Mesenchymal stem cell (in vitro differentiated cells and primary cell): Measurements from ENCODE around the gene NEDD9.

Experiments
- DNase-seq: peaks from one replicate; pipeline ENCODE4 v3.0.0-alpha.2; 2013
- H2AFZ ChIP-seq: one replicate; pipeline ENCODE4 v1.6.1; 2013; ENCODE audit warnings: low read depth, mild to moderate bottlenecking, control low read depth, inconsistent platforms, low read length, moderate library complexity
- H2AK5ac ChIP-seq: 2 replicates; pipeline ENCODE4 v1.6.1; 2013; ENCODE audit warnings: low read length, moderate library complexity, mild to moderate bottlenecking, inconsistent platforms; ENCODE audit not compliant: severe bottlenecking
- H2BK120ac ChIP-seq: one replicate; pipeline ENCODE4 v1.6.1; 2013; ENCODE audit warnings: low read depth, mild to moderate bottlenecking, inconsistent platforms, low read length, moderate library complexity
- H2BK12ac ChIP-seq, 2 experiments: one replicate each; pipeline ENCODE4 v1.6.1; 2013; ENCODE audit warnings: inconsistent platforms in 2 of 2, low read length in 2 of 2, mild to moderate bottlenecking in 2 of 2, moderate library complexity in 2 of 2, control low read depth in 1 of 2
- H2BK15ac ChIP-seq: one replicate; pipeline ENCODE4 v1.6.1; 2013; ENCODE audit warnings: mild to moderate bottlenecking, low read depth, inconsistent platforms; ENCODE audit not compliant: poor library complexity, severe bottlenecking
- H2BK5ac ChIP-seq: 2 replicates; pipeline ENCODE4 v1.6.1; 2013; ENCODE audit warnings: low read depth, mild to moderate bottlenecking, low read length, control low read depth, inconsistent platforms; ENCODE audit not compliant: poor library complexity, severe bottlenecking
- H3K14ac ChIP-seq, 2 experiments: one replicate each; pipeline ENCODE4 v1.6.1; 2013; ENCODE audit warnings: inconsistent platforms in 2 of 2, low read length in 2 of 2, control low read depth in 1 of 2, mild to moderate bottlenecking in 1 of 2, moderate library complexity in 1 of 2
- H3K18ac ChIP-seq, 2 experiments: one replicate each; pipeline ENCODE4 v1.6.1; 2013; ENCODE audit warnings: inconsistent platforms in 2 of 2, low read length in 2 of 2, control low read depth in 1 of 2, low read depth in 1 of 2, mild to moderate bottlenecking in 1 of 2
- H3K23ac ChIP-seq, 2 experiments: one replicate each; pipeline ENCODE4 v1.6.1; 2013; ENCODE audit warnings: inconsistent platforms in 2 of 2, low read length in 2 of 2, mild to moderate bottlenecking in 2 of 2, moderate library complexity in 2 of 2, control low read depth in 1 of 2
- H3K27ac ChIP-seq: 2 replicates; pipeline ENCODE4 v1.5.1; 2013; ENCODE audit warnings: mild to moderate bottlenecking, moderate library complexity, low read length, control low read depth, inconsistent platforms; ENCODE audit not compliant: poor library complexity, severe bottlenecking
- H3K27me3 ChIP-seq, 2 experiments: 2 replicates each; pipeline versions ENCODE4 v1.6.1 to v1.7.0; 2013; ENCODE audit warnings: low read length in 2 of 2, mild to moderate bottlenecking in 2 of 2, moderate library complexity in 2 of 2, control low read depth in 1 of 2, inconsistent platforms in 1 of 2; ENCODE audit not compliant: control insufficient read depth in 1 of 2, insufficient read depth in 1 of 2
- H3K36me3 ChIP-seq, 2 experiments: 2 replicates each; pipeline versions ENCODE4 v1.6.1 to v1.7.0; 2013; ENCODE audit warnings: low read length in 2 of 2, control low read depth in 1 of 2, inconsistent platforms in 1 of 2, low read depth in 1 of 2, mild to moderate bottlenecking in 1 of 2; ENCODE audit not compliant: insufficient read depth in 2 of 2, control insufficient read depth in 1 of 2
- H3K4ac ChIP-seq, 2 experiments: one replicate each; pipeline ENCODE4 v1.6.1; 2013; ENCODE audit warnings: inconsistent platforms in 2 of 2, low read length in 2 of 2, mild to moderate bottlenecking in 2 of 2, moderate library complexity in 2 of 2, control low read depth in 1 of 2, low read depth in 1 of 2
- H3K4me1 ChIP-seq: 2 replicates; pipeline ENCODE4 v1.6.1; 2013; ENCODE audit warnings: low read depth, low read length, control low read depth; ENCODE audit not compliant: control insufficient read depth, insufficient read depth
- H3K4me2 ChIP-seq: 2 replicates; pipeline ENCODE4 v1.6.1; 2013; ENCODE audit warnings: low read length, mild to moderate bottlenecking, inconsistent platforms; ENCODE audit not compliant: poor library complexity, severe bottlenecking
- H3K4me3 ChIP-seq, 2 experiments: 2 replicates each; pipeline versions ENCODE4 v1.5.1 to v1.7.0; 2013; ENCODE audit warnings: low read length in 2 of 2, mild to moderate bottlenecking in 2 of 2, control low read depth in 1 of 2, low read depth in 1 of 2; ENCODE audit not compliant: insufficient read depth in 1 of 2
- H3K79me1 ChIP-seq: replicated peaks from 2 replicates; pipeline ENCODE4 v1.6.1; 2013; ENCODE audit warnings: mild to moderate bottlenecking, control low read depth, low read length, inconsistent platforms; ENCODE audit not compliant: poor library complexity, severe bottlenecking
- H3K9ac ChIP-seq: 2 replicates; pipeline ENCODE4 v1.7.0; 2013; ENCODE audit warnings: mild to moderate bottlenecking, low read length, moderate library complexity
- H3K9me3 ChIP-seq: 2 replicates; pipeline ENCODE4 v1.7.0; 2013; ENCODE audit warnings: mild to moderate bottlenecking, low read length; ENCODE audit not compliant: control insufficient read depth
- H4K8ac ChIP-seq: one replicate; pipeline ENCODE4 v1.6.1; 2013; ENCODE audit warnings: inconsistent platforms, mild to moderate bottlenecking, low read length, moderate library complexity
- H4K91ac ChIP-seq: one replicate; pipeline ENCODE4 v1.6.1; 2013; ENCODE audit warnings: mild to moderate bottlenecking, low read length, inconsistent platforms
- WGBS: methylation state at CpG from one replicate; pipeline ENCODE4 v1.1.7; 2013; ENCODE audit warnings: mixed read lengths; 5-methylcytosine and 5-hydroxymethylcytosine counted together

The NEDD9 gene

DNA sequence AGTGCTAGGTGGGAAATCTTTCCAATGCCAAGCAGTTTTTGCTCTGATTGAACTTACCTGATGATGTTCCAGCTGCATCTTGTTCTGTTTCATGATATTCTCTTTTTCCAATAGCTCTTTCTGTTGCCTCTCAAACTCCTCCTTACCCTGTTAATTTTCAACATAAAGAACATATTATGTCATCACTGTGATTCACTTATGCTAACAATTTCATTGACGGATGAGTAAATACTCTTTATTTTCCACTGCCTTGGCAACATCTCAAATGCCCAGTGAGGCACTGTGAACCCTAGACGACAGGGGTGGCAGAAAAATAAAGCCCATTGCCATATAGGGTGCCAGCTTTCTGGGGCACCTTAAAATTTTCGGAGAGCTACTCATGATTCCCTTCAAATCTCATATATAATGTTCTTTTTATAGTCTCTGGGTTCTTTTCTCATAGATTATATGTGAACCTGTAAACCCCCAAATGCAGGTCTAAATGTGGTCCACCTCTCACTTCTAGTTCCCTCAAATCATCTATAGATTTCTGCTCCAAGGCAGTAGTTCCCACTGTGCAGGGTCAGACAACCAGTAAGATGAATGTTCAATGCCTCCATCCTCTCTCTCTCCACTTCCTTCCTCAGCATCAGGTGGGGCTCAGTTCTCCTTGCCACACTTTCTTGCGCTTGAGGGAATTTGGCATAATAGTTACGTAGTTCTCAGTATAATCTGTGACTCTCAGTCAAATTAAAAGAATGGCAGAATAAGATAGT is 44.1 kb downstream of the NEDD9 start:
- H4K91ac ChIP-seq = no peak overlapping the region
- no peak overlapping the region for H2BK5ac ChIP-seq
- no peak overlapping the region for H2BK15ac ChIP-seq
- H2AFZ ChIP-seq = no peak overlapping the region
- H2BK12ac ChIP-seq = no peak overlapping the region
- H2BK120ac ChIP-seq = no peak overlapping the region
- no peak overlapping the region for H3K4ac ChIP-seq
- no peak overlapping the region for H3K4me3 ChIP-seq
- H3K9me3 ChIP-seq = no peaks in the 10 kb centered on the region
- H3K9ac ChIP-seq = no peak overlapping the region
- H3K36me3 ChIP-seq = peaks cover 0 to 35% of the 10 kb centered on the region in 2 experiments
- no peak overlapping the region for H4K8ac ChIP-seq
- peak overlapping the region; percentile 2 for H3K4me2 ChIP-seq
- no peaks in the 10 kb centered on the region for H3K27me3 ChIP-seq
- H3K18ac ChIP-seq = no peak overlapping the region
- H3K14ac ChIP-seq = no peak overlapping the region
- H3K79me1 ChIP-seq = peaks cover 17% of the 10 kb centered on the region
- no peaks in the 10 kb centered on the region for H3K4me1 ChIP-seq
- no peak overlapping the region for H3K23ac ChIP-seq
- H2AK5ac ChIP-seq = no peak overlapping the region
- peak overlapping the region; percentile 39 for H3K27ac ChIP-seq
- 77% methylated on average over 3 of the region's 5 CpGs for WGBS
- DNase-seq = no peak

DNA sequence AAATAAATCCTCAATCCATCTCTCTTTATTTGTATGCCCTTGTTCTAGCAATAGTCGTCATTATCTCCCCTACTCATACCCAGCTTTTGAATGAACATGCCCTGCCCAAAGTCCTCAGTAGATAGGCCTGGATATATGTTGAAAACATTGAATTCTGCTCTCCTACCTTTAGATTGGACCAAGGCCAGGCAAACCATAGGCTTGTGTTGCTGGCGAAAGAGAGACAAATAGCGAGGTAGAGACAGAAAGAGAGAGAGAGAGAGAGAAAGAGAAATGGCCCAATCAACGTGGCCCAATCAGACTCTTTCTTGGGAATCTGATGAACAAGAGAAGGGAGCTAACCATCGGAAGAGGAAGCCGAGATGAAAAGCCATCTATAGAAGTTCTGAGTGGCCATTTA is 45.2 kb downstream of the NEDD9 start:
- H3K18ac ChIP-seq = no peak overlapping the region
- no peak overlapping the region for H3K27ac ChIP-seq
- no peak overlapping the region for H2AFZ ChIP-seq
- peaks cover 16% of the 10 kb centered on the region for H3K79me1 ChIP-seq
- 96% methylated on average over 6 of the region's 6 CpGs for WGBS
- H3K9ac ChIP-seq = no peak overlapping the region
- no peak overlapping the region for H3K14ac ChIP-seq
- no peaks in the 10 kb centered on the region for H3K9me3 ChIP-seq
- no peaks in the 10 kb centered on the region for H3K27me3 ChIP-seq
- H2BK12ac ChIP-seq = no peak overlapping the region
- H3K4ac ChIP-seq = no peak overlapping the region
- H2BK120ac ChIP-seq = no peak overlapping the region
- peaks cover 0 to 32% of the 10 kb centered on the region in 2 experiments for H3K36me3 ChIP-seq
- H3K4me3 ChIP-seq = no peak overlapping the region
- H4K8ac ChIP-seq = no peak overlapping the region
- H2BK5ac ChIP-seq = no peak overlapping the region
- H3K23ac ChIP-seq = no peak overlapping the region
- no peaks in the 10 kb centered on the region for H3K4me1 ChIP-seq
- no peak for DNase-seq
- no peak overlapping the region for H3K4me2 ChIP-seq
- H4K91ac ChIP-seq = no peak overlapping the region
- peak overlapping the region; percentile 26 for H2AK5ac ChIP-seq
- H2BK15ac ChIP-seq = no peak overlapping the region

DNA sequence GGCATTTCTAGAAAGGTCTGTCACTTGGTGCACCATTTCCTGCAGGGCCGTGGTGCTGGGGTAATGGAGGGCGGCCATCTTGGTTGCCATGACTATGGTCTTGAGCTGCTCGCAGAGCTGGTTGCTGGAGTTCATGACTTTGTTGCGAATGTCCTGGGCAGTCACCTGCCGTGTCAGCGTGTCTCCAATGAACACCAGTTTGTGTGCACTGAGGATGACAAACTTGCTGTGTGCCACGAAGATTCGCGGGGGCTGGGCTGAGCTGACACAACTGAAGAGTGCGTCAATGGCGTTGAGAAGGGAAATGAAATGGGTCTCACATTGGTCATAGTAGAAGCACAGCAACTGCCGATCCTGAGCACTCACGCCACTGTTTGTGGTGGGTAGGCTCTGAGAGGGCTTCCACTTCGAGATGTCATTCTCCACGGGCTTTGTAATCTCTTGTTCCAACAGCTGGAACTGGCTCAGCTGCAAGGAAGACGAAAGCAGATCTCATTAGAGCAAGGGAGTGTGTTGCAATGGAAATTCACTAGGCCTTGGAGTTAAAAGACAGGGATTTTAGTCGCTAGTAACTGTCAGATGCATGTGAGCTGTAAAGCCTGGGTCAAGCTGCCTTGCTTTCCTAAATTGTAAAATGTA is 47.1 kb downstream of the NEDD9 start:
- Histone ChIP-seq H4K8ac (no peak overlapping the region), H3K36me3 (peaks cover 0 to 14% of the 10 kb centered on the region in 2 experiments), H3K27ac (no peak overlapping the region), H3K27me3 (no peaks in the 10 kb centered on the region), H3K9ac (no peak overlapping the region), H3K4me1 (no peaks in the 10 kb centered on the region), H2BK12ac (no peak overlapping the region), H3K4me2 (no peak overlapping the region), H2BK120ac (no peak overlapping the region), H3K14ac (no peak overlapping the region), H2BK5ac (no peak overlapping the region), H2AK5ac (no peak overlapping the region), H3K23ac (no peak overlapping the region), H3K4me3 (no peak overlapping the region), H2BK15ac (no peak overlapping the region), H3K9me3 (no peaks in the 10 kb centered on the region), H2AFZ (no peak overlapping the region), H4K91ac (no peak overlapping the region), H3K4ac (no peak overlapping the region), H3K18ac (no peak overlapping the region), H3K79me1 (peaks cover 13% of the 10 kb centered on the region)
- 97% methylated on average over 17 of the region's 17 CpGs for WGBS
- DNase-seq = no peak

- H3K4me2 ChIP-seq = no peak overlapping the region
- no peak overlapping the region for H4K8ac ChIP-seq
- H3K4me1 ChIP-seq = no peaks in the 10 kb centered on the region
- no peak overlapping the region for H3K4ac ChIP-seq
- H2BK15ac ChIP-seq = no peak overlapping the region
- peaks cover 9% of the 10 kb centered on the region for H3K79me1 ChIP-seq
- H2BK5ac ChIP-seq = no peak overlapping the region
- no peak overlapping the region for H3K14ac ChIP-seq
- no peaks in the 10 kb centered on the region for H3K27me3 ChIP-seq
- H3K9me3 ChIP-seq = peaks cover 5% of the 10 kb centered on the region
- H2AK5ac ChIP-seq = no peak overlapping the region
- H2BK120ac ChIP-seq = no peak overlapping the region
- H2AFZ ChIP-seq = no peak overlapping the region
- no peak for DNase-seq
- H2BK12ac ChIP-seq = no peak overlapping the region
- H3K36me3 ChIP-seq = peaks cover 0 to 7% of the 10 kb centered on the region in 2 experiments
- H3K4me3 ChIP-seq = no peak overlapping the region
- no peak overlapping the region for H3K18ac ChIP-seq
- H3K23ac ChIP-seq = no peak overlapping the region
- 90% methylated on average over 3 of the region's 3 CpGs for WGBS
- H3K9ac ChIP-seq = no peak overlapping the region
- H4K91ac ChIP-seq = no peak overlapping the region
- H3K27ac ChIP-seq = no peak overlapping the region
Observed at GRCh38 chr6:11183761-11184362, 48.6 kb downstream of the NEDD9 start.
